Body of pancreas (tissue), 4 donors: ENCODE data around the gene PLEKHG5. TPM values are rescaled to one million over a fixed set of nuclear protein-coding genes. Genes with fewer than 3 reads are reported as not detected.

ENCODE experiments used
- ATAC-seq: fragments of 150-250 bp; one replicate; pipeline ENCODE4 v1.9.1; 2016
- DNase-seq, 4 donors: peaks; one replicate each; pipeline ENCODE4 v3.0.0-alpha.2; 2019
- H3K27ac ChIP-seq, 4 donors: fragments of 200-600 bp; sonication (generic); 1 replicate in 3 of 4; 2 replicates in 1 of 4; pipeline versions ENCODE4 v1.5.1 to v1.6.1; 2016 to 2019; ENCODE audit warnings: mild to moderate bottlenecking in 1 of 4, mixed read lengths in 1 of 4, moderate library complexity in 1 of 4
- H3K27me3 ChIP-seq, 2 donors: fragments of 200-600 bp; sonication (generic); one replicate each; pipeline ENCODE4 v1.6.0; 2016; ENCODE audit warnings: mild to moderate bottlenecking in 1 of 2
- H3K36me3 ChIP-seq, 2 donors: fragments of 200-600 bp; sonication (generic); replicated peaks in 1 of 2; 2 replicates each; pipeline ENCODE4 v1.5.1; 2016; ENCODE audit warnings: low read depth in 2 of 2; ENCODE audit not compliant: insufficient read depth in 1 of 2
- H3K4me1 ChIP-seq: fragments of 200-600 bp; sonication (generic); one replicate; pipeline ENCODE4 v1.6.0; 2016
- H3K4me3 ChIP-seq, 2 donors: fragments of 200-600 bp; sonication (generic); 1 replicate in 1 of 2; 2 replicates in 1 of 2; pipeline ENCODE4 v1.5.1; 2016 to 2019
- H3K9me3 ChIP-seq, 3 donors: fragments of 200-600 bp; sonication (generic); 1 replicate in 2 of 3; 2 replicates in 1 of 3; pipeline ENCODE4 v1.5.1; 2016
- CTCF ChIP-seq, 7 experiments: fragments of 450-650 bp in 4 of 7; fragments of 200-600 bp in 3 of 7; sonication (generic) in 3 of 7; IDR thresholded peaks; one replicate each; pipeline ENCODE4 v1.5.1; 2016 to 2019; ENCODE audit warnings: antibody characterized with exemption in 7 of 7
- POLR2A ChIP-seq, 3 donors: fragments of 450-650 bp; IDR thresholded peaks; one replicate each; pipeline ENCODE4 v1.6.1; 2016; ENCODE audit warnings: antibody characterized with exemption in 3 of 3, mild to moderate bottlenecking in 2 of 3
- WGBS, 2 donors: methylation state at CpG; one replicate each; pipeline ENCODE4 v1.1.5; 2017; 5-methylcytosine and 5-hydroxymethylcytosine counted together
- intact Hi-C: fragments of 100-400 bp; cut with DNase I; formaldehyde crosslinking; loops from one replicate; pipeline ENCODE4 v1.15.1; 2023
- total RNA-seq, 2 donors: library from RNA; depleted of rRNA; stranded (reverse); fragments of >200 nt; gene quantifications; one replicate each; pipeline ENCODE4 v1.1.0, GENCODE V29; 2016

Gene PLEKHG5
- total RNA-seq, 2 donors from 2014 or later, result 5.2 to 8.6 TPM

GRCh38 chr1:6491081-6491449 is 402 bp downstream of the PLEKHG5 start:
- H3K9me3 ChIP-seq, result no peaks in the 10 kb centered on the region
- no peak for DNase-seq
- H3K4me1 ChIP-seq, result peaks cover 32% of the 10 kb centered on the region
- ATAC-seq, result no peak
- no peaks in the 10 kb centered on the region for H3K36me3 ChIP-seq
- WGBS, 2 donors, result 10 to 13% methylated on average over 6 of the region's 6 CpGs
- H3K4me3 ChIP-seq, result peak overlapping the region; percentile 58 to 74
- peaks cover 0 to 3% of the 10 kb centered on the region in 2 donors for H3K27me3 ChIP-seq
- TF ChIP-seq CTCF (IDR thresholded peaks at IDR 0.05) (no peak), POLR2A (IDR thresholded peaks at IDR 0.05) (no peak)
- intact Hi-C loops, result no loop called here
- H3K27ac ChIP-seq, result peak overlapping the region in 3 of 4 donors; percentile 80 to 85 (median 84)

GRCh38 chr1:6490181-6491080 is 1.0 kb downstream of the PLEKHG5 start:
- Histone ChIP-seq H3K4me3 (peak overlapping the region; percentile 58 to 74), H3K27me3 (peaks cover 0 to 9% of the 10 kb centered on the region in 2 donors), H3K27ac (peak overlapping the region; percentile 37 to 85 (median 82)), H3K9me3 (no peaks in the 10 kb centered on the region), H3K36me3 (no peaks in the 10 kb centered on the region), H3K4me1 (peaks cover 37% of the 10 kb centered on the region)
- intact Hi-C loops, result no loop called here
- WGBS, 2 donors, result 0 to 1% methylated on average over 22 to 69 of the region's 70 CpGs
- TF ChIP-seq CTCF (IDR thresholded peaks at IDR 0.05) (peak in 3 of 7 experiments; percentile 1 to 7 (median 2)), POLR2A (IDR thresholded peaks at IDR 0.05) (peak in 2 of 3 donors; percentile 58 to 60)
- DNase-seq (peak; percentile 74 to 81 (median 79)), ATAC-seq (peak; percentile 85)

GRCh38 chr1:6489799-6490180 is 1.7 kb downstream of the PLEKHG5 start:
- Histone ChIP-seq H3K4me3 (peak overlapping the region; percentile 58 to 74), H3K4me1 (peaks cover 42% of the 10 kb centered on the region), H3K27ac (peak overlapping the region in 3 of 4 donors; percentile 80 to 85 (median 84)), H3K9me3 (no peaks in the 10 kb centered on the region), H3K36me3 (no peaks in the 10 kb centered on the region), H3K27me3 (peaks cover 0 to 13% of the 10 kb centered on the region in 2 donors)
- 9 to 13% methylated on average over 3 to 21 of the region's 21 CpGs for WGBS, 2 donors
- DNase-seq, result peak; percentile 72 to 77 (median 75)
- TF ChIP-seq POLR2A (IDR thresholded peaks at IDR 0.05) (no peak), CTCF (IDR thresholded peaks at IDR 0.05) (peak; percentile 70 to 95 (median 81))
- ATAC-seq, result peak; percentile 68
- intact Hi-C loops, result loop anchor here (10.0 kb wide), 1 partner anchor 155 kb away; no protein-coding TSS in a partner anchor

GRCh38 chr1:6489383-6489765 is 2.1 kb downstream of the PLEKHG5 start:
- Histone ChIP-seq H3K36me3 (no peaks in the 10 kb centered on the region), H3K9me3 (no peaks in the 10 kb centered on the region), H3K27me3 (peaks cover 0 to 17% of the 10 kb centered on the region in 2 donors), H3K27ac (no peak overlapping the region), H3K4me1 (peaks cover 43% of the 10 kb centered on the region), H3K4me3 (no peak overlapping the region)
- intact Hi-C loops, result loop anchor here (10.0 kb wide), 1 partner anchor 155 kb away; no protein-coding TSS in a partner anchor
- ATAC-seq, result no peak
- TF ChIP-seq POLR2A (IDR thresholded peaks at IDR 0.05), result no peak
- TF ChIP-seq CTCF (IDR thresholded peaks at IDR 0.05), result no peak
- WGBS, 2 donors, result 48% methylated on average over 9 of the region's 9 CpGs; no CpG with 5 or more reads in 1 of the 2 donors
- DNase-seq, result no peak
